SK-N-SH (cell line): Measurements from ENCODE around the gene ATXN10.

Experiments used
- JUND ChIP-seq: IDR thresholded peaks from 2 replicates; pipeline ENCODE4 v1.4.0; 2012
- NFIC ChIP-seq: IDR thresholded peaks from 2 replicates; pipeline ENCODE4 v1.4.0; 2012; ENCODE audit warnings: borderline replicate concordance
- RFX5 ChIP-seq: IDR thresholded peaks from 2 replicates; pipeline ENCODE4 v1.6.1; 2012; ENCODE audit warnings: mild to moderate bottlenecking, improper control_type of control experiment, low read length
- TAF1 ChIP-seq: IDR thresholded peaks from 2 replicates; pipeline ENCODE4 v1.6.1; 2012; ENCODE audit warnings: low read depth, mild to moderate bottlenecking, low read length, moderate library complexity, borderline replicate concordance

GRCh38 chr22:45693835-45694234 is 22.2 kb downstream of the ATXN10 start:
- TF ChIP-seq JUND (no peak), TAF1 (no peak), RFX5 (no peak), NFIC (no peak)
